GOT3 (cell line): ENCODE measurements around the gene FCRLA.

ENCODE experiments used
- DNase-seq: peaks from one replicate; lab custom pipeline; 2025; ENCODE audit warnings: mixed read lengths; lab: John Stamatoyannopoulos, UW

The FCRLA gene

DNA sequence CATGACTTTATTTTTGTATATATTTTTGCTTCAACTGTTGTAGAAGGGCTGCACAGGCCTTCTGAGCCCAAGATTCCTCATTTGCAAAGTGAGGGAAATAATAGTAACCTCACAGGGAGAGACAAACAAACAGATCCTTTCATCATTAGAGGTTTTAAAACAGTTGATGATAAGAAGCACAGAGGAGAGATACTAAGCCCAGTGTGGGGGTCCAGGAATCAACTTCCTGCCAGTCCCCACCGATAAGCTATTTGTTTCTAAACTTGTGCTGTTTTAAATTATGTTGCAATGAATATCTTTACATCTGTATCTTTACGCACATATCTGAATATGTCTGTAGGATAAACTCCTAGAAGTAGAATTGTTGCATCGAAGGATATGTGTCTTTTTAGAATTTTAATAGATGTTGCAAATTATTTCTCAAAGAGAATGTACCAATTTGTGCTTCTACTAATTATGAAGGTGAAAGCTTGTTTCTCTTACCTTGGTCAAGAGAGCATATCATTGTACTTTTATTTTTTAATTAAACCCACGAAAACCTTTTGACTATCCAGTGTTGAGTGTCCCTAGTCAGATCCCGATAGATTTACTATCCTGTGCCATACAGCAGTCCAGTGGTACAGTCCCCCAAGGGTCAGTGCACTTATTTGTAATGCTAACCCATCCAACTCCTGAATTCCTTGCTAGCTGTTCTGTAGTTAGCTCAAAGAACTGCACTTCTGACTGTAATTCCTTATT is 25.1 kb downstream of the FCRLA start:
- DNase-seq: no peak

DNA sequence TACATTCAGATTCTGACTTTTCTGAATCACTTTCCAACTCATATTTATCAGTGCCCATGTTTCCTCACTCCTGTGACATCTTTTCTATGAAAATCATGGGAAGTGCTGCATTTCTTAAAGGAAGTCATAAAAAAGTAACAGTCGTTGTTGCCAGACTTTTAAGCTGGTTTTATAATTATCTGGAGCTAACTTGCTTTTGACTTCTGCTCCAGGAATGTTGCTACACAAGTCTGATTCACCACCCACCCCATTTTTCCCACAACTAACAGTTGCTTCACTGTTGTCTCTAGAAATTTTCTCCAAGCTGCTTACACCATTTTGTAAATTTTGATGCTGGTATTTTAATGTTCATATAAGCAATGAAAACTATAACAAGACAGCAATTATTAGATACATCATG is 26.5 kb downstream of the FCRLA start:
- DNase-seq: no peak

DNA sequence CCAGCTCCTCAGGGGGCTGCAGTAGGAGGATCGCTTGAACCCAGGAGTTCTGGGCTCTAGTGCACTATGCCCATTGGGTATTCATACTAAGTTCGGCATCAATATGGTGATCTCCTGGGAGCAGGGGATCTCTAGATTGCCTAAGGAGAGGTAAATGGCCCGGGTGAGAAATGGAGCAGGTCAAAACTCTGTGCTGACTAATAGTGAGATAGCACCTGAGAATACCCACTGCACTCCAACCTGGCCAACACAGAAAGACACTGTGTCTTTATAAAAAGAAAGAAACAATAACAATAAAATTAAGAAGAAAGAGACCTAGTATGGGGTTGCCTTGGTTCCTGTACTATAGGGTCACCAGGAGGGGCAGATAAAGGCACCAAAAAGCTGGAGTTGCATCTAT is 28.8 kb downstream of the FCRLA start:
- DNase-seq: no peak

DNA sequence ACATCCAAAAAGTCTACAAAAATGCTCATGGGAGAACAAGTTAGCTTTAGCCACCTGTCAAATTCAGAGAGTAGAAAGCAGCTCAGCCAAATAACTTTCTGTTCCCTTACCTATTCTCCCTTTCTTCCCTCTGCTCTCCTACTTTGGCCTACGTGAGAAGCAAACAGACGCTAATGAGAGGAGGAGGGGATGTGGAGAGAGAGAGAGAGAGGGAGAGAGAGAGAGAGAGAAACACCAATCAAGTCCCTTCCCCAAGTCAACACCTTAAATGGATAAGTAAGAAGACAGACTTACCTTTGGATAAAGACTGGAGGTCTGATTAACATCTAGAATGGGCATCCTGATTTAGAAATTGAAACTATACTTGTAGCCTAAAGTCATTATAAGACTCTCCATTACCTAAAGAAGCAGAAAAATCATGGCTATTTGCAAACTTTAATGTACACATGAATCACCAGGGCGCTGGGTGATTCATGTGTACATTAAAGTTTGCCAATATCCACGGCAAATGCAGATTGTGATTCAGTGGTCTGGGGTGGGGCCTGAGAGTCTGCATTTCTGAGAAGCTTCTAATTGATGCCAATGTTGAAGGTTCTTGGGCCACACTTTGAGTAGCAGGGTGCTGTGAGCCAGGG is 29.4 kb downstream of the FCRLA start:
- DNase-seq: no peak

DNA sequence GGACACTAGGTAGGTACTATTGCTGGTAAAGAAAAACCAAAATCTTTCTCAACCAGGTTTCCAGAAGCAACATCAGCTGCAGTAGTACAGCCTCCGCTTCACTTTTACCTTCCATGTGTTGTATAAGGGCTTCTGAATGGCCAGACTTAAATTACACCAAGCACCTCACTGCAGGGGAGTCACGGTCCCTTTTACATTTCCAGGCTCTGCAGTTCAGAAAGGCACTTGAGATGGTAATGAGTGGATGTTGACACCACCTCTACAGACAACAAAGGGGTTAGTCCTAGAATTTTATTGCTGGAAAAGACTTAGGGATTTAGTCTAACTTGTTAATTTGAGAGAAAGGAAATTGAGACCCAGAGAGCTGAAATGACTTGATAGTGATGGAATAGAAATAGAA is 30.6 kb downstream of the FCRLA start:
- no peak for DNase-seq

DNA sequence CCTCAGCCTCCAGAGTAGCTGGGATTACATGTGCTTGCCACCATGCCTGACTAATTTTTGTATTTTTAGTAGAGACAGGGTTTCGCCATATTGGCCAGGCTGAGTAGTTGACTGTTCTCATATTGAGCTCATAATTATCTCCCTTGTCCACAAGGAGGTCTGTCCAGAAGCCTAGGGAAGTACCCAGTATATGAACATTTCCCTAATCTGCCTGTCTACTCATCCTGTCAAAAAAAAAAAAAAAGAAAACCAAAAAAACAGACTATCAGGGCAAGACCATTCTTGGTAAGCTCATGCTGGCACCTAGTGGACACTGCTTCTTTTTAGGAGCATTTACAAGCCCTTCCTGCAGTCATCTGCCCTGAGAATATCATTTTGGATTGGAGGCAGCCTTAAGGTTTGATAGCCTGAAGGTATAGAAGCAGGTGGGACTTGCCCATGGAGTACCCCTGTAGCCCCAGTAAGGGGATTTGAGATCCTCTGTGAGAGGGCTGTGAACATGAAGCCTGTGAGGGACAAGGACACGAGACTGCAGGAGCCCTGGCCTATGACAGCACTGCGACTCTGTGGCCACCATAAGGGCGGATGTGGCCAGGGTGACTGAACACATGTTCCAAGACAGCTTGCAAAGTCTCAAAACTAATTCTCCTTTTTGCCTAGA is 31.7 kb downstream of the FCRLA start:
- no peak for DNase-seq

DNA sequence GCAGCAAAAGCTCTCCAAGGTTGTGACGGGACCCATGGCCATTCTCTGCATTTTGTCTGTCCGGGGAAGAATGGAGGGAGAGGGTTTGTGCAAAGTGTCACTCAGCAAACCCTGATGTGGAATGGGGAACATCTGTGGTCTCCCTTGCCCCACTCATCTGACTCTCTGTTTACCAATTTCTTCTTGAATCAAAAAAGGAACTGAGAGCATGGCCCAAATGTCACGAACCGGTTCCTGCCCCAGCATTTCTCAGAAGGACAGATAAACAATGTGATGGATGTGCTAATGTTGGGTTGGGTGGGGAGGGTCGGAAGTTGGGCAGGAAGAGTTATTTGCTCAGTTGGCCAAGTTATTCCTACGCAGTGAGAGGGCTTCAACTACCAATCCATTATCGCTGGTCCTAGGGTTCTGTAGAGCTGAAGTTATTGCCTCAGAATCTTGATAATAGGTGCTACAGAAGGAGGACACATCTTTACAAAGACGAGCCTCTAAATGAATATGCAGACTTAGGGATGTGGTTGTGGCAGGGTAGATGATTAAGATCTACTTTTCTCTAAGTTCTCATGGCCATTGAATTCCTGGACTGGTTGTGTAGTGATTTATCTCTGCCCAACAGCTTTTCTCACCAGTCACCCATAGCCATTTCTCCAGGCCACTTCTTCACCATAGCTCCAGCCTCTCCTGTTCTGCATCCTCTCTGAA is 33.0 kb downstream of the FCRLA start:
- no peak for DNase-seq

DNA sequence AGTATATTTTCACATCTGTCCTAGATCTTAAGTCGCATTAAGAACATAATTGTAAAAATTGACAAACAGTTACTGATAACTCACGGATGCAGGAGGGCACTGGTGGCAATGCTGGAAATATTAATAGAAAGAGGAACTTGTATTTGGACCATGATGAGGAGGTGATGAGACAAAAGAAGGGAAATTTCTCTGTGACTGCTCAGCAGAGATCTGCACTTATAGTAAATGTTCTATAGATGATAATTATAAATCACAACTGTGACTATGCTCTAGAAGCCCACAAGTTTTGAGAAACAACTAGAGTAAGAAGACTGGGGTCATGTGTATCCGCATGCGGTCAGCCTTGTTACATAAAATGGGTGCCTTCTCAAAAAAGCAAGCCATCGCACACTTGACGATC is 33.9 kb downstream of the FCRLA start:
- no peak for DNase-seq

DNA sequence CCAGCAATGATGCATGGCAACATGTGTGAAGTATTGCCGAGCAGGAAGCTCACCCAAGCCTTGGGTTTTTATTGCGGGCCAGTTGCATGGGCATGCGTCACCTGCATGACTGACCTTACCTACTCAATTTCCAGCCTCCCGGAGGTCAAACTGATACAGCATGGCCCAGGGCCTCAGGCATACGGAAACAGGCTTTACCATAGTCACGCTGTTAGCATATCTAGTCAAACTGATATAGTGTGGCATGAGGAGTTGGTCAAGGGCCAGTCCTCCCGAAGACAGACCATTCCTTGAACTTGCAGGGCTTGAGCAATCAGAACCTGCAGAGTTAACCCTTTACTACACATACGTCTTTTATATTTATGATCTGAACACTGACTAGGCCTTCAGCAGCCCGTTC is 36.2 kb downstream of the FCRLA start:
- DNase-seq: no peak

DNA sequence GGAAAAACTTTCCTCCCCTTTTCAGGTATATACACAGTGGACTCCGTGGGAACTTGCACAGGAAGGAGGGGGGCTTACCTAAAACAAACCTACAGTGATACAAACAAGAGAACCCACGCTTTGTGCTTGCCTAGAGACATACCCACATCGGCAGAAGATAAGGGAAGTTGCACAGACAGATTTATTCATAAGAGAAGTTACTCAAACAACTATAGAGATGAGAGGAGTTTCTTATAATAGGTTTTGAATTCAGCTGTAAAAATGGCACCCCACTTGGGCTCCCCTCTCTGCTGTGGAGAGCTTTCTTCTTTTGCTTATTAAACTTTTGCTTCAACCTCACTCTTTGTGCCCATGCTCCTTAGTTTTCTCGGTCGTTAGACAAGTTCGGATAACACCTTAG is 40.8 kb downstream of the FCRLA start:
- DNase-seq: no peak

DNA sequence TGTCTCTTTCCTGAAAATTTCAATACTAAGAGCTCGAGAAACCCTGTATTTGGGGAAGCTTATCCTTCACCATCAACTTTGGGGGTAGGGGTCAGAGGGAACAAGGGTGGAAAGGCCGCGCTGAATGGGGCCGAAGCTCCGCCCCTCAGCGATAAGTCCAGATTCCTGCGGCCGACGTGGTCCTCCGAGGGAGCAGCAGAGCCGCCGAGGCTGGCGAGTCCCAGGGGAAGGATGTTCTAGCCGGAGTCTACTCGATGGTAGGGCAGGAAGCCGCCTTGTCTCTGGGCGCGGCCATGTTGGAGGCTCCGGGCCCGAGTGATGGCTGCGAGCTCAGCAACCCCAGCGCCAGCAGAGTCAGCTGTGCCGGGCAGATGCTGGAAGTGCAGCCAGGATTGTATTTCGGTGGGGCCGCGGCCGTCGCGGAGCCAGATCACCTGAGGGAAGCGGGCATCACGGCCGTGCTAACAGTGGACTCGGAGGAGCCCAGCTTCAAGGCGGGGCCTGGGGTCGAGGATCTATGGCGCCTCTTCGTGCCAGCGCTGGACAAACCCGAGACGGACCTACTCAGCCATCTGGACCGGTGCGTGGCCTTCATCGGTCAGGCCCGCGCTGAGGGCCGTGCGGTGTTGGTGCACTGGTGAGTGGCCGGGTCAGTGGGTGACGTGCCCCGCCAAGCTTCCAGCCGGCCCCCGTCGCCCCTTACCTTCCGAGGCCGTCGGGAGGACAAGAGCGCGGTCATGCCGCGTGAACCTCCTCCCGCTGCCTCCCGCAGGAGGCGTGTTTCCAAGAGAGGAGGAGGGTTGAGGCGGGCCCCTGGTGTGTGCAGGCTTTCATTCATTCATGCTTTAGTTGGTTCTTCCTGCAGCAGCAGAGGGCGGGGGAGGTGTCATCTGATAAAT is 42.7 kb downstream of the FCRLA start, which contains the start of gene DUSP12:
Gene DUSP12 (plus strand): TSS at position 278 of the 899 bp plus-strand sequence. CDS start 16 bp downstream, at position 294.
- peak; percentile 81 for DNase-seq

DNA sequence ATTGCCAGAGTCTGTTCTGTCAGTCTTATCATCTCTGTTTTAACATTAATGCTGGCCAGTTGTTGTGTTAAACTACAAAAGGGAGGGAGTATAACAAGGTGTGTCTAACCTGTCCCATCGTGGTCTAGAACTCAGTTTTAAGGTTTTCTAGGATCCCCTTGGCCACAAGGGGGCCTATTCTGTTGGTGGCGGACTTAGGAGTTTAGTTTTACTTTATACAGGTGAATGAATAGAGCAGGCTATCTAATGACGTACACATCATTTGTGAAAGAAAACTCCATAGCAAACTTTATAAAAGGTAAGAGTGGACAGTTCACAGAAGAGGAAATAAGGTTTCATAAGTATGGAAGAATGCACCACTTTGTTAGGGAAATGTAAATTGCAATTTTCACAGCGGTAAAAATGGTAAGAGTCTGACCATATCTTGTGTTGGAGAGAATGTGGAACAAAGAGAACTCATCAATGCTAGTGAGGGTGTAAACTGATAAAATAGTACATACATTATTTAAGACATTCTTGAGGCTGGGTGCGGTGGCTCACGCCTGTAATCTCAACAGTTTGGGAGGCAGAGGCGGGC is 56.6 kb downstream of the FCRLA start:
- no peak for DNase-seq
